ENCODE data around the gene ITFG2. TPM values are rescaled to one million over a fixed set of nuclear protein-coding genes. Genes with fewer than 3 reads are reported as not detected.
A peak's percentile ranks its signal among the peaks of the same experiment; 100 is the strongest.

Gene ITFG2
- total and polyA plus RNA-seq, 7 experiments from 2014 or later, result 50.4 to 156 (median 76.3) TPM

- peaks cover 0 to 8% (median 0%) of the 10 kb centered on the region in 3 experiments for H3K36me3 ChIP-seq (ENCODE audit: control insufficient read depth in 2 of 3, insufficient read depth in 3 of 3, low read length in 3 of 3)
- intact Hi-C loops (cut with micrococcal nuclease), result loop anchor here (1.0 to 10.0 kb wide), 14 partner anchors 18 to 1513 kb away; partner anchors contain the start of genes DCP1B (in 2 of the 2), FKBP4 (in 2 of the 2), FOXM1 (in 2 of the 2) and RHNO1 (in 2 of the 2)
- H3K4me3 Mint-ChIP-seq, result peak overlapping the region; percentile 62 to 100 (median 98)
- no peak for ATAC-seq
- no peaks in the 10 kb centered on the region for H3K9me3 ChIP-seq (ENCODE audit: control insufficient read depth in 2 of 3, low read length in 3 of 3)
- peaks cover 0 to 11% (median 0%) of the 10 kb centered on the region in 5 donors for H3K36me3 Mint-ChIP-seq
- ChIA-PET POLR2A (interaction anchor here (2.9 to 6.8 kb wide), 2 partner anchors 16 to 121 kb away, joined by 17 to 65 read pairs; partner anchors contain the start of gene FKBP4), CTCF (no interaction called here)
- H3K27ac ChIP-seq (ENCODE audit: low read depth, low read length), result peak overlapping the region; percentile 88
- peak overlapping the region in 5 of 9 donors; percentile 38 to 99 (median 98) for H3K27ac Mint-ChIP-seq
- peaks cover 20 to 41% (median 34%) of the 10 kb centered on the region in 7 donors for H3K4me1 Mint-ChIP-seq
- H3K4me3 ChIP-seq (ENCODE audit: low read length), result peak overlapping the region; percentile 97
- H3K4me1 ChIP-seq (ENCODE audit: control insufficient read depth in 2 of 2, insufficient read depth in 2 of 2, low read length in 2 of 2), result peaks cover 5 to 15% of the 10 kb centered on the region in 2 donors
- no peaks in the 10 kb centered on the region for H3K27me3 ChIP-seq (ENCODE audit: control insufficient read depth in 2 of 2, insufficient read depth in 2 of 2, low read length in 2 of 2)
- no peaks in the 10 kb centered on the region for H3K27me3 Mint-ChIP-seq
- DNase-seq, result no peak
- H3K9me3 Mint-ChIP-seq, result peaks cover 0 to 4% (median 0%) of the 10 kb centered on the region in 11 donors
Measured at GRCh38 chr12:2811801-2812200, 667 bp upstream of the ITFG2 start.

- H3K27me3 ChIP-seq (ENCODE audit: control insufficient read depth in 2 of 2, insufficient read depth in 2 of 2, low read length in 2 of 2), result no peaks in the 10 kb centered on the region
- ChIA-PET CTCF (interaction anchor here (0.5 to 1.9 kb wide), 6 partner anchors 9 to 199 kb away, joined by 3 to 6 read pairs (median 4); no protein-coding TSS in a partner anchor), POLR2A (interaction anchor here (0.7 to 6.8 kb wide), 10 partner anchors 9 to 810 kb away, joined by 3 to 65 read pairs (median 4); partner anchors contain the start of genes DCP1B, FKBP4, FOXM1 and RHNO1)
- peaks cover 5 to 15% of the 10 kb centered on the region in 2 donors for H3K4me1 ChIP-seq (ENCODE audit: control insufficient read depth in 2 of 2, insufficient read depth in 2 of 2, low read length in 2 of 2)
- peak overlapping the region; percentile 97 for H3K4me3 ChIP-seq (ENCODE audit: low read length)
- Mint-ChIP-seq H3K27ac (peak overlapping the region; percentile 97 to 100 (median 100)), H3K27me3 (no peaks in the 10 kb centered on the region), H3K9me3 (peaks cover 0 to 4% (median 0%) of the 10 kb centered on the region in 11 donors), H3K36me3 (peaks cover 6 to 19% (median 8%) of the 10 kb centered on the region in 5 donors), H3K4me3 (peak overlapping the region; percentile 81 to 100 (median 99)), H3K4me1 (peaks cover 20 to 47% (median 41%) of the 10 kb centered on the region in 7 donors)
- peak in 8 of 9 donors; percentile 19 to 61 (median 41) for DNase-seq
- H3K9me3 ChIP-seq (ENCODE audit: control insufficient read depth in 2 of 3, low read length in 3 of 3), result no peaks in the 10 kb centered on the region
- H3K36me3 ChIP-seq (ENCODE audit: control insufficient read depth in 2 of 3, insufficient read depth in 3 of 3, low read length in 3 of 3), result peaks cover 0 to 24% (median 11%) of the 10 kb centered on the region in 3 experiments
- intact Hi-C loops (cut with micrococcal nuclease), result loop anchor here (1.0 to 10.0 kb wide), 9 partner anchors 29 to 1511 kb away; partner anchors contain the start of genes DCP1B (in 1 of the 2), FBXL14 (in 1 of the 2), PARP11 (in 1 of the 2) and TIGAR (in 1 of the 2)
- peak overlapping the region; percentile 88 for H3K27ac ChIP-seq (ENCODE audit: low read depth, low read length)
- ATAC-seq, result no peak
Measured at GRCh38 chr12:2813214-2814185, 1.0 kb downstream of the ITFG2 start.

- CTCF ChIA-PET, result interaction anchor here (0.6 to 0.7 kb wide), 2 partner anchors 109 to 137 kb away, joined by 3 to 5 read pairs; no protein-coding TSS in a partner anchor
- Histone ChIP-seq H3K9me3 (ENCODE audit: control insufficient read depth in 2 of 3, low read length in 3 of 3) (no peaks in the 10 kb centered on the region), H3K4me3 (ENCODE audit: low read length) (no peak overlapping the region), H3K27ac (ENCODE audit: low read depth, low read length) (no peak overlapping the region), H3K27me3 (ENCODE audit: control insufficient read depth in 2 of 2, insufficient read depth in 2 of 2, low read length in 2 of 2) (no peaks in the 10 kb centered on the region), H3K4me1 (ENCODE audit: control insufficient read depth in 2 of 2, insufficient read depth in 2 of 2, low read length in 2 of 2) (no peaks in the 10 kb centered on the region), H3K36me3 (ENCODE audit: control insufficient read depth in 2 of 3, insufficient read depth in 3 of 3, low read length in 3 of 3) (peaks cover 15 to 84% (median 54%) of the 10 kb centered on the region in 3 experiments)
- H3K4me1 Mint-ChIP-seq, result peaks cover 2 to 21% (median 17%) of the 10 kb centered on the region in 7 donors
- POLR2A ChIA-PET, result interaction anchor here (0.6 to 0.7 kb wide), 3 partner anchors 9 to 60 kb away, joined by 3 to 4 read pairs (median 3); no protein-coding TSS in a partner anchor
- peaks cover 10 to 66% (median 29%) of the 10 kb centered on the region in 5 donors for H3K36me3 Mint-ChIP-seq
- DNase-seq (no peak), ATAC-seq (no peak)
- no peaks in the 10 kb centered on the region for H3K27me3 Mint-ChIP-seq
- H3K4me3 Mint-ChIP-seq, result no peak overlapping the region
- intact Hi-C loops (cut with micrococcal nuclease), result loop anchor here (10.0 kb wide), 3 partner anchors 815 to 1505 kb away; partner anchors contain the start of genes DCP1B (in 1 of the 2), FBXL14 (in 1 of the 2) and TIGAR (in 1 of the 2)
- H3K9me3 Mint-ChIP-seq, result no peaks in the 10 kb centered on the region
- peak overlapping the region in 2 of 9 donors; percentile 51 to 57 for H3K27ac Mint-ChIP-seq
Measured at GRCh38 chr12:2819810-2820209, 7.3 kb downstream of the ITFG2 start.

- H3K27me3 Mint-ChIP-seq, result no peaks in the 10 kb centered on the region
Measured at GRCh38 chr12:2820432-2820831, 8.0 kb downstream of the ITFG2 start.

GRCh38 chr12:2823483-2823882, 11.0 kb downstream of the ITFG2 start:
- H3K27me3 Mint-ChIP-seq, result no peaks in the 10 kb centered on the region
- no peak overlapping the region for H3K4me3 Mint-ChIP-seq
- Histone ChIP-seq H3K4me1 (ENCODE audit: control insufficient read depth in 2 of 2, insufficient read depth in 2 of 2, low read length in 2 of 2) (no peaks in the 10 kb centered on the region), H3K9me3 (ENCODE audit: control insufficient read depth in 2 of 3, low read length in 3 of 3) (no peaks in the 10 kb centered on the region), H3K36me3 (ENCODE audit: control insufficient read depth in 2 of 3, insufficient read depth in 3 of 3, low read length in 3 of 3) (peaks cover 25 to 97% (median 51%) of the 10 kb centered on the region in 3 experiments), H3K27ac (ENCODE audit: low read depth, low read length) (no peak overlapping the region), H3K4me3 (ENCODE audit: low read length) (no peak overlapping the region), H3K27me3 (ENCODE audit: control insufficient read depth in 2 of 2, insufficient read depth in 2 of 2, low read length in 2 of 2) (no peaks in the 10 kb centered on the region)
- peaks cover 0 to 10% (median 0%) of the 10 kb centered on the region in 7 donors for H3K4me1 Mint-ChIP-seq
- POLR2A ChIA-PET, result no interaction called here
- no peak overlapping the region for H3K27ac Mint-ChIP-seq
- no peaks in the 10 kb centered on the region for H3K9me3 Mint-ChIP-seq
- peaks cover 4 to 70% (median 27%) of the 10 kb centered on the region in 5 donors for H3K36me3 Mint-ChIP-seq
- intact Hi-C loops (cut with micrococcal nuclease), result no loop called here
- CTCF ChIA-PET, result no interaction called here
- DNase-seq, result no peak
- no peak for ATAC-seq

More at GRCh38 chr12:2820432-2820831, 8.0 kb downstream of the ITFG2 start:
- ATAC-seq (no peak), DNase-seq (no peak)
- H3K36me3 Mint-ChIP-seq, result peaks cover 10 to 71% (median 35%) of the 10 kb centered on the region in 5 donors
- intact Hi-C loops (cut with micrococcal nuclease), result no loop called here
- H3K4me1 Mint-ChIP-seq, result peaks cover 1 to 18% (median 11%) of the 10 kb centered on the region in 7 donors
- ChIA-PET POLR2A (interaction anchor here (0.6 kb wide), 1 partner anchor 60 kb away, joined by 4 read pairs; no protein-coding TSS in a partner anchor), CTCF (interaction anchor here (0.6 kb wide), 1 partner anchor 108 kb away, joined by 5 read pairs; no protein-coding TSS in a partner anchor)
- no peak overlapping the region for H3K4me3 Mint-ChIP-seq
- Histone ChIP-seq H3K4me3 (ENCODE audit: low read length) (no peak overlapping the region), H3K4me1 (ENCODE audit: control insufficient read depth in 2 of 2, insufficient read depth in 2 of 2, low read length in 2 of 2) (no peaks in the 10 kb centered on the region), H3K27ac (ENCODE audit: low read depth, low read length) (no peak overlapping the region), H3K36me3 (ENCODE audit: control insufficient read depth in 2 of 3, insufficient read depth in 3 of 3, low read length in 3 of 3) (peaks cover 20 to 86% (median 61%) of the 10 kb centered on the region in 3 experiments), H3K9me3 (ENCODE audit: control insufficient read depth in 2 of 3, low read length in 3 of 3) (no peaks in the 10 kb centered on the region), H3K27me3 (ENCODE audit: control insufficient read depth in 2 of 2, insufficient read depth in 2 of 2, low read length in 2 of 2) (no peaks in the 10 kb centered on the region)
- no peak overlapping the region for H3K27ac Mint-ChIP-seq
- H3K9me3 Mint-ChIP-seq, result no peaks in the 10 kb centered on the region

- ChIA-PET CTCF (interaction anchor here (0.9 kb wide), 1 partner anchor 9 kb away, joined by 3 read pairs; no protein-coding TSS in a partner anchor), POLR2A (interaction anchor here (1.2 kb wide), 1 partner anchor 10 kb away, joined by 3 read pairs; no protein-coding TSS in a partner anchor)
- Mint-ChIP-seq H3K4me3 (no peak overlapping the region), H3K9me3 (no peaks in the 10 kb centered on the region), H3K4me1 (peaks cover 0 to 10% (median 0%) of the 10 kb centered on the region in 7 donors), H3K27ac (no peak overlapping the region), H3K27me3 (no peaks in the 10 kb centered on the region), H3K36me3 (peaks cover 4 to 65% (median 31%) of the 10 kb centered on the region in 5 donors)
- peaks cover 25 to 89% (median 54%) of the 10 kb centered on the region in 3 experiments for H3K36me3 ChIP-seq (ENCODE audit: control insufficient read depth in 2 of 3, insufficient read depth in 3 of 3, low read length in 3 of 3)
- no peaks in the 10 kb centered on the region for H3K27me3 ChIP-seq (ENCODE audit: control insufficient read depth in 2 of 2, insufficient read depth in 2 of 2, low read length in 2 of 2)
- ATAC-seq (no peak), DNase-seq (no peak)
- no peak overlapping the region for H3K4me3 ChIP-seq (ENCODE audit: low read length)
- intact Hi-C loops (cut with micrococcal nuclease), result no loop called here
- no peaks in the 10 kb centered on the region for H3K4me1 ChIP-seq (ENCODE audit: control insufficient read depth in 2 of 2, insufficient read depth in 2 of 2, low read length in 2 of 2)
- H3K27ac ChIP-seq (ENCODE audit: low read depth, low read length), result no peak overlapping the region
- no peaks in the 10 kb centered on the region for H3K9me3 ChIP-seq (ENCODE audit: control insufficient read depth in 2 of 3, low read length in 3 of 3)
Measured at GRCh38 chr12:2824541-2824940, 12.1 kb downstream of the ITFG2 start.
